Measurements from ENCODE around the gene IL1F10. TPM values are rescaled to one million over a fixed set of nuclear protein-coding genes. Genes with fewer than 3 reads are reported as not detected.

IL1F10 gene
- total RNA-seq, 1 experiment from 2014 or later: not detected

GRCh38 chr2:113039158-113039557, 28.6 kb upstream of the IL1F10 start:
- Histone ChIP-seq H2AFZ (ENCODE audit: low read length) (no peak overlapping the region), H3T11ph (ENCODE audit: low read length) (no peak overlapping the region), H3K9ac (ENCODE audit: extremely low read depth, insufficient read length, low read length) (no peak overlapping the region), H2BK15ac (ENCODE audit: low read depth, low read length) (no peak overlapping the region), H3K23ac (ENCODE audit: insufficient read length, low read depth, low read length) (no peak overlapping the region), H3K27ac (ENCODE audit: insufficient read length, low read depth, low read length) (no peak overlapping the region), H4K20me1 (ENCODE audit: control insufficient read depth, insufficient read depth, insufficient read length) (no peaks in the 10 kb centered on the region), H3K79me1 (ENCODE audit: insufficient read depth, low read depth, low read length, poor library complexity, severe bottlenecking) (no peaks in the 10 kb centered on the region), H2BK120ac (ENCODE audit: low read depth, low read length, poor library complexity, severe bottlenecking) (no peak overlapping the region), H2BK5ac (ENCODE audit: insufficient read length, low read length) (no peak overlapping the region), H4K5ac (ENCODE audit: insufficient read length, low read depth, low read length) (no peak overlapping the region), H3K4me2 (ENCODE audit: insufficient read depth, insufficient read length, low read length) (no peak overlapping the region), H3K14ac (ENCODE audit: insufficient read depth, low read length) (no peak overlapping the region), H4K8ac (replicated peaks; ENCODE audit: insufficient read length, low read depth, low read length) (no peak overlapping the region), H3K9me3 (ENCODE audit: control insufficient read depth, low read depth, low read length) (no peaks in the 10 kb centered on the region), H3K56ac (ENCODE audit: insufficient read length, low read depth, low read length) (no peak overlapping the region), H3K18ac (ENCODE audit: insufficient read length, low read depth, low read length) (no peak overlapping the region), H2BK20ac (ENCODE audit: low read depth, low read length, poor library complexity, severe bottlenecking) (no peak overlapping the region), H2BK12ac (ENCODE audit: insufficient read length, low read depth, low read length) (no peak overlapping the region), H2AK5ac (ENCODE audit: insufficient read length, low read length) (no peak overlapping the region), H3K27me3 (ENCODE audit: insufficient read depth, low read length) (no peaks in the 10 kb centered on the region), H3K23me2 (ENCODE audit: insufficient read length, low read depth, low read length, poor library complexity, severe bottlenecking) (no peaks in the 10 kb centered on the region), H4K91ac (ENCODE audit: insufficient read length, low read depth, low read length) (no peak overlapping the region), H3K4ac (ENCODE audit: low read depth, low read length) (no peak overlapping the region), H3K4me1 (ENCODE audit: insufficient read depth, low read length) (no peaks in the 10 kb centered on the region), H3K79me2 (ENCODE audit: insufficient read depth, low read length) (no peaks in the 10 kb centered on the region)
- H3K4me3 Mint-ChIP-seq: no peak overlapping the region
- peaks cover 21% of the 10 kb centered on the region for H3K27me3 Mint-ChIP-seq (ENCODE audit: low read depth)
- H3K36me3 Mint-ChIP-seq (ENCODE audit: insufficient read depth in 1 of 3, low read depth in 3 of 3): no peaks in the 10 kb centered on the region
- peaks cover 0 to 42% of the 10 kb centered on the region in 2 experiments; a peak in 2 of 5 replicates for H3K9me3 Mint-ChIP-seq
- WGBS (ENCODE audit: extremely low coverage, insufficient read length, low lambda C conversion rate): no CpG with 5 or more reads among the region's 2 CpGs
- TF ChIP-seq, protein P1, sequence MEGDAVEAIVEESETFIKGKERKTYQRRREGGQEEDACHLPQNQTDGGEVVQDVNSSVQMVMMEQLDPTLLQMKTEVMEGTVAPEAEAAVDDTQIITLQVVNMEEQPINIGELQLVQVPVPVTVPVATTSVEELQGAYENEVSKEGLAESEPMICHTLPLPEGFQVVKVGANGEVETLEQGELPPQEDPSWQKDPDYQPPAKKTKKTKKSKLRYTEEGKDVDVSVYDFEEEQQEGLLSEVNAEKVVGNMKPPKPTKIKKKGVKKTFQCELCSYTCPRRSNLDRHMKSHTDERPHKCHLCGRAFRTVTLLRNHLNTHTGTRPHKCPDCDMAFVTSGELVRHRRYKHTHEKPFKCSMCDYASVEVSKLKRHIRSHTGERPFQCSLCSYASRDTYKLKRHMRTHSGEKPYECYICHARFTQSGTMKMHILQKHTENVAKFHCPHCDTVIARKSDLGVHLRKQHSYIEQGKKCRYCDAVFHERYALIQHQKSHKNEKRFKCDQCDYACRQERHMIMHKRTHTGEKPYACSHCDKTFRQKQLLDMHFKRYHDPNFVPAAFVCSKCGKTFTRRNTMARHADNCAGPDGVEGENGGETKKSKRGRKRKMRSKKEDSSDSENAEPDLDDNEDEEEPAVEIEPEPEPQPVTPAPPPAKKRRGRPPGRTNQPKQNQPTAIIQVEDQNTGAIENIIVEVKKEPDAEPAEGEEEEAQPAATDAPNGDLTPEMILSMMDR (conservative IDR thresholded peaks at IDR 0.05): no peak
- no peak overlapping the region for H3K27ac Mint-ChIP-seq
- H3K4me1 Mint-ChIP-seq: no peaks in the 10 kb centered on the region
- no peak for DNase-seq
